GM19468 (cell line): ENCODE results near the gene CCNH.

ENCODE experiments used
- ATAC-seq: cut with Tn5 transposase; IDR thresholded peaks from one replicate; pipeline ENCODE4 v1.9.1; 2021; ENCODE audit warnings: mild to moderate bottlenecking, moderate library complexity, moderate number of reproducible peaks; ENCODE audit not compliant: unreplicated experiment; ENCODE audit errors: extremely low read depth

CCNH gene

DNA sequence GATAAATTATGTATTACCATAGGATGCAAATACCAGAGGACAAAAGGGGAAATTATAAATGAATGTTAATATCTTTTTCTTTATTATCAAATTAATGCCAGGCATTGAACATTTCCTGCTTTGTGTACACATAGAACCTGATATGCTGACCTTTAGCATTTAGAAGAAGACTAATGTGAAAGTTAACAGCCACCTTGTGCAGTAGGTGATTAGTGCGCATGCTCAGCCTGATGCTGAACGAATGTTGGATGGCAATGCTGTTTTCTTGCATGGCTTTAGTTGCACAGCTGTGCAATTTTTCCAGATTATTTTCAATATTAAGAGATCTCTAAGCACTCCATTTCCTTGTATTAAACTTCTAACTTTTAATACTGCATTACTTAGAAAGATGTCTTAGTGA, 45.5 kb downstream of the CCNH start:
- no peak for ATAC-seq

- ATAC-seq: no peak
Measured at GRCh38 chr5:87361536-87362213, 51.1 kb downstream of the CCNH start.

DNA sequence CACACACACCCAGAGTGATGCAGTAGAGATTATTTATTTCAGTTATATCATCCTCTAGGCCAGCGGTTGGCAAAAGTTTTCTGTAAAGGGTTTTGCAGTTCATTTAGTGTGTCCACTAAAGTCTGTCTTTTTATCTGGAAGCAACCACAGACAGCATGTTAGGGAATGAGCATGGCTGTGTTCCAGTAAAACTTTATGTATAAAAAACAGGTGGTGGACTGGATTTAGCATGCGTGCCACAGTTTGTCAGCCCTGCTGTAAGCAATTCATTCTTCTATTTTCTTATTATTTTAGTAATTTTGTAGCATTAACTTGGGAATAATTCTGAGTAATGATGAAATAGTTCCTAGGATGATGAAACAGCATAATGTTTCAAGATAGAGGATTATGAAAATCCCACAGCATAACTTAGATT, 51.7 kb downstream of the CCNH start:
- ATAC-seq: no peak

DNA sequence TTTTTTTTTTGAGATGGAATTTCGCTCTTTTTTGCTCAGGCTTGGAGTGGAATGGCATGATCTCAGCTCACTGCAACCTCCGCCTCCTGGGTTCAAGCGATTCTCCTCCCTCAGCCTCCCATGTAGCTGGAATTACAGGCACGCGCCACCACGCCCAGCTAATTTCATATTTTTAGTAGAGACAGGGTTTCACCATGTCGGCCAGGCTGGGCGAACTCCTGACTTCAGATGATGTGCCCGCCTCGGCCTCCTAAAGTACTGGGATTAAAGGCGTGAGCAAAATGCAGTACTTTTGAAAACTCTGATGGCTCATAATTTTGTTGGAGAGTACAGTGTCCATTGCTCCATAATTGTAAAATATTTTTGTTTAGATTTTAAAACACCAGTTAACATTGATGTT, 52.6 kb downstream of the CCNH start:
- no peak for ATAC-seq

- no peak for ATAC-seq
Measured at GRCh38 chr5:87359106-87359505, 53.6 kb downstream of the CCNH start.

DNA sequence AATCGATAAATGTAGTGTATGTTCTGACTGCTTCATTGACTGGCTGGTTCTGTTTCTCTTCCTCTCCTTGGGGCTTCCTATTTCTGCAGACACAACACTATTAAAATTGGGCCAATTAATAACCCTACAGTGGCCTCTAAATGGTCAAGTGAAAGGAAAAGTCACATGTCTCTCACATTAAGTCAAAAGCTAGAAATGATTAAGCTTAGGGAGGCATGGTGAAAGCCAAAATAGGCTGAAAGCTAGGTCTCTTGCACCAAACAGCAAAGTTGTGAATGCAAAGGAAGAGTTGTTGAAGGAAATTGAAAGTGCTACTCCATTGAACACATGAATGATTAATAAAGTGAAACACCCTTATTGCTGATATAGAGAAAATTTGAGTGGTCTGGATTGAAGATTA, 58.2 kb downstream of the CCNH start:
- peak; percentile 70 for ATAC-seq

GRCh38 chr5:87347841-87348240, 64.9 kb downstream of the CCNH start:
- no peak for ATAC-seq

GRCh38 chr5:87347272-87347671, 65.5 kb downstream of the CCNH start:
- ATAC-seq: no peak
